Smooth muscle cell (in vitro differentiated cells): ENCODE data around the gene DDX1. TPM values are rescaled to one million over a fixed set of nuclear protein-coding genes. Genes with fewer than 3 reads are reported as not detected.

Experiments used
- DNase-seq: peaks from one replicate; lab custom pipeline; 2025; ENCODE audit not compliant: unreplicated experiment; lab: John Stamatoyannopoulos, UW
- H2AFZ ChIP-seq: fragments of 200-600 bp; sonication (generic); 2 replicates; pipeline ENCODE4 v1.6.0; 2016; ENCODE audit warnings: antibody characterized with exemption, low read depth, mild to moderate bottlenecking
- H3F3A ChIP-seq: fragments of 200-600 bp; sonication (generic); 2 replicates; pipeline ENCODE4 v1.6.0; 2017; ENCODE audit warnings: antibody characterized with exemption, low read depth
- H3K27ac ChIP-seq: fragments of 200-600 bp; sonication (generic); 2 replicates; pipeline ENCODE4 v1.5.1; 2016; ENCODE audit warnings: low read depth, mild to moderate bottlenecking
- H3K27me3 ChIP-seq: fragments of 200-600 bp; sonication (generic); 2 replicates; pipeline ENCODE4 v1.6.1; 2016; ENCODE audit warnings: low read depth, mild to moderate bottlenecking
- H3K36me3 ChIP-seq: fragments of 200-600 bp; sonication (generic); 2 replicates; pipeline ENCODE4 v1.5.1; 2016; ENCODE audit warnings: low read depth
- H3K4me1 ChIP-seq: fragments of 200-600 bp; sonication (generic); 2 replicates; pipeline ENCODE4 v1.5.1; 2016; ENCODE audit warnings: low read depth
- H3K4me2 ChIP-seq: fragments of 200-600 bp; sonication (generic); 2 replicates; pipeline ENCODE4 v1.6.0; 2016; ENCODE audit warnings: mild to moderate bottlenecking
- H3K4me3 ChIP-seq: fragments of 200-600 bp; sonication (generic); 2 replicates; pipeline ENCODE4 v1.5.1; 2016; ENCODE audit warnings: mild to moderate bottlenecking
- H3K79me2 ChIP-seq: fragments of 200-600 bp; sonication (generic); 2 replicates; pipeline ENCODE4 v1.6.0; 2016; ENCODE audit warnings: low read depth, mild to moderate bottlenecking
- H3K9ac ChIP-seq: fragments of 200-600 bp; sonication (generic); 2 replicates; pipeline ENCODE4 v1.6.0; 2016; ENCODE audit warnings: low read depth
- H3K9me3 ChIP-seq: fragments of 200-600 bp; sonication (generic); replicated peaks from 2 replicates; pipeline ENCODE4 v1.5.1; 2016; ENCODE audit warnings: low read depth
- H4K20me1 ChIP-seq: fragments of 200-600 bp; sonication (generic); 2 replicates; pipeline ENCODE4 v1.6.0; 2016; ENCODE audit warnings: low read depth
- CTCF ChIP-seq: fragments of 200-600 bp; sonication (generic); IDR thresholded peaks from 2 replicates; pipeline ENCODE4 v1.5.1; 2017; ENCODE audit warnings: borderline replicate concordance, mild to moderate bottlenecking, antibody characterized with exemption; ENCODE audit not compliant: insufficient read depth, poor library complexity, severe bottlenecking
- WGBS: methylation state at CpG from one replicate; pipeline ENCODE4 v1.1.7; 2016; ENCODE audit warnings: low lambda C conversion rate; 5-methylcytosine and 5-hydroxymethylcytosine counted together
- polyA plus RNA-seq: library from polyadenylated mRNA; unstranded; fragments of >200 nt; fragmentation: Nextera tagmentation; extraction: Ambion mirVana; gene quantifications from 2 replicates; pipeline ENCODE4 v1.2.1, GENCODE V29; 2016
- total RNA-seq: library from RNA; depleted of rRNA; stranded (reverse); fragments of >200 nt; gene quantifications from 2 replicates; pipeline ENCODE4 v1.2.3, GENCODE V29; 2014

Gene DDX1
- total and polyA plus RNA-seq, 2 experiments from 2014 or later, result 71.3 to 78.7 TPM

DNA sequence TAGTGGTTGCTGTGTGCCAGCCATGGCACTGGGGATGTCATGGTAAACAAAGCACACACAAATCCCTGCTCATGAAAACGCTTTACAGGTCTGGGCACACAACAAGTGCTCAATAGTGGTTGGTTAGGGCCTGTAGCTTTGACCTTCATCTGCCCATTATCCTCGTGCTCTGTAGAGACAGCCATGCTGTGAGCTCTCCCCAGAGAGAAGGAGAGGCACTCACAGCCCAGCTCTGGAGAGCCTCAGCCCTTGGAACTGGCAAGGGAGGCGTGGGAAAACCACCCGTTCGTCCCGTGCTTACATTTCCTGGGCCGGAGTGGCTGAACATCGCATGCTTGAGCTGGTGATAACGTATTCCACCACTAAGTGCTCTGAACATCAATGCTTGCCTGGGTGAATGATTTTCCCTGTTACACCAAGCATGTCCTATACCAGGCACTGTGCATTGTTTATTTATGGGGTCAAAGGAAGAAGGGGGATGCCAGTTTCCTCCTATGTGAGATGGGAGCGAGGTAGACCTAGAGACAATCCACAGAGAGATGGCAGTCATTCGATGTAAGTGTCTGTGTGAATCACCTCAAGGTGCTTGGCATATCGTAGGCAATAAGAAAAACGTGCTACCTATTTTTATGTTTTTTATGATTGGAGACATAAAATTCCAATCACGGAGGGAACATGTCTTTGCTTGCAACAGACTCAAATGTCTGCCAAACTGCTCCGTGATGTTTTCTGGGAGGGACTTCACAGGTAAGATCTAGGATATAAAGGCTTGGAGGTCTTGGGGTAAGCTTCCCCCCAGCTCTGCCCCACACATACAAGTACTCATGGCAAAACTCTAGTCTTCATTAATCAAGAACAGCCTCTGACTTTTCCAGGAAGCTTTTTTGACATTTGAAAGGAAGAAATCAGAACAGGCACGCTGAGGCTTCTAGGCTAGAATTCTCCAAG is 75.5 kb downstream of the DDX1 start:
- no peak for TF ChIP-seq CTCF

GRCh38 chr2:15667809-15668556 is 76.3 kb downstream of the DDX1 start:
- peak overlapping the region; percentile 58 for H3K27ac ChIP-seq
- H3K36me3 ChIP-seq, result no peaks in the 10 kb centered on the region
- H3K79me2 ChIP-seq, result no peaks in the 10 kb centered on the region
- DNase-seq, result no peak
- 44% methylated on average over 4 of the region's 4 CpGs for WGBS
- H3K4me2 ChIP-seq, result peak overlapping the region; percentile 47
- H3K27me3 ChIP-seq, result peaks cover 13% of the 10 kb centered on the region
- H3F3A ChIP-seq, result no peaks in the 10 kb centered on the region
- H3K9me3 ChIP-seq, result no peaks in the 10 kb centered on the region
- no peaks in the 10 kb centered on the region for H4K20me1 ChIP-seq
- TF ChIP-seq CTCF, result no peak
- H3K4me1 ChIP-seq, result no peaks in the 10 kb centered on the region
- H2AFZ ChIP-seq, result no peak overlapping the region
- no peak overlapping the region for H3K4me3 ChIP-seq
- no peak overlapping the region for H3K9ac ChIP-seq

More for the DNA sequence above, 75.5 kb downstream of the DDX1 start:
- no peak overlapping the region for H2AFZ ChIP-seq
- peaks cover 9% of the 10 kb centered on the region for H3K27me3 ChIP-seq
- no peak overlapping the region for H3K9ac ChIP-seq
- H3K4me3 ChIP-seq, result no peak overlapping the region
- no peak overlapping the region for H3K27ac ChIP-seq
- no peaks in the 10 kb centered on the region for H3F3A ChIP-seq
- H3K4me2 ChIP-seq, result peak overlapping the region; percentile 47
- DNase-seq, result no peak
- H3K4me1 ChIP-seq, result no peaks in the 10 kb centered on the region
- no peaks in the 10 kb centered on the region for H3K79me2 ChIP-seq
- H3K9me3 ChIP-seq, result no peaks in the 10 kb centered on the region
- no peaks in the 10 kb centered on the region for H4K20me1 ChIP-seq
- WGBS, result 71% methylated on average over 16 of the region's 16 CpGs
- no peaks in the 10 kb centered on the region for H3K36me3 ChIP-seq

GRCh38 chr2:15668611-15669305 is 77.1 kb downstream of the DDX1 start:
- Histone ChIP-seq H3K36me3 (no peaks in the 10 kb centered on the region), H3F3A (no peaks in the 10 kb centered on the region), H3K9ac (peak overlapping the region; percentile 23), H3K79me2 (no peaks in the 10 kb centered on the region), H2AFZ (no peak overlapping the region), H3K27me3 (peaks cover 13% of the 10 kb centered on the region), H4K20me1 (no peaks in the 10 kb centered on the region), H3K4me2 (peak overlapping the region; percentile 47), H3K4me1 (peaks cover 5% of the 10 kb centered on the region), H3K27ac (peak overlapping the region; percentile 58), H3K4me3 (no peak overlapping the region), H3K9me3 (no peaks in the 10 kb centered on the region)
- WGBS, result 23% methylated on average over 10 of the region's 10 CpGs
- no peak for DNase-seq
- no peak for TF ChIP-seq CTCF
